Fibroblast of lung (primary cell): Measurements from ENCODE around the gene DMGDH. TPM values are rescaled to one million over a fixed set of nuclear protein-coding genes. Genes with fewer than 3 reads are reported as not detected.

Experiments
- DNase-seq, 2 donors: peaks; one replicate each; pipeline versions ENCODE4 v3.0.0 to v3.0.0-alpha.2; 2010; ENCODE audit warnings: low read depth in 2 of 2
- H2AFZ ChIP-seq: 2 replicates; pipeline ENCODE4 v1.5.1; 2012; ENCODE audit warnings: low read length, control low read depth, inconsistent platforms
- H3K27ac ChIP-seq: 2 replicates; pipeline ENCODE4 v1.5.1; 2011; ENCODE audit warnings: low read length, control low read depth; ENCODE audit not compliant: insufficient read depth
- H3K27me3 ChIP-seq: 2 replicates; pipeline ENCODE4 v1.5.1; 2011; ENCODE audit warnings: mild to moderate bottlenecking, low read length; ENCODE audit not compliant: control insufficient read depth, insufficient read depth
- H3K36me3 ChIP-seq: 2 replicates; pipeline ENCODE4 v1.5.1; 2011; ENCODE audit warnings: low read length; ENCODE audit not compliant: control insufficient read depth, insufficient read depth
- H3K4me1 ChIP-seq: 2 replicates; pipeline ENCODE4 v1.5.1; 2011; ENCODE audit warnings: low read length; ENCODE audit not compliant: control insufficient read depth, insufficient read depth; ENCODE audit errors: extremely low read depth
- H3K4me2 ChIP-seq: 2 replicates; pipeline ENCODE4 v1.5.1; 2011; ENCODE audit warnings: low read length, control low read depth; ENCODE audit not compliant: insufficient read depth; ENCODE audit errors: extremely low read depth
- H3K4me3 ChIP-seq, 4 experiments: fragments of 200-600 bp in 1 of 4; sonication (generic) in 1 of 4; replicated peaks in 1 of 4; 2 replicates each; pipeline ENCODE4 v1.5.1; 2011 to 2016; ENCODE audit warnings: low read length in 4 of 4, low read depth in 3 of 4, mild to moderate bottlenecking in 3 of 4, control low read depth in 2 of 4, inconsistent platforms in 1 of 4, mixed read lengths in 1 of 4; ENCODE audit not compliant: insufficient read depth in 1 of 4; ENCODE audit errors: control extremely low read depth in 1 of 4
- H3K79me2 ChIP-seq: 2 replicates; pipeline ENCODE4 v1.5.1; 2012; ENCODE audit warnings: mild to moderate bottlenecking, low read length, inconsistent platforms; ENCODE audit not compliant: control insufficient read depth, insufficient read depth
- H3K9ac ChIP-seq: 2 replicates; pipeline ENCODE4 v1.5.1; 2011; ENCODE audit warnings: mild to moderate bottlenecking, low read length, control low read depth; ENCODE audit not compliant: insufficient read depth
- H3K9me3 ChIP-seq: 2 replicates; pipeline ENCODE4 v1.5.1; 2012; ENCODE audit warnings: low read depth, low read length; ENCODE audit not compliant: control insufficient read depth, insufficient read depth
- H4K20me1 ChIP-seq: 2 replicates; pipeline ENCODE4 v1.5.1; 2011; ENCODE audit warnings: low read length; ENCODE audit not compliant: control insufficient read depth, insufficient read depth; ENCODE audit errors: extremely low read depth
- EZH2 ChIP-seq: IDR thresholded peaks from 2 replicates; pipeline ENCODE4 v1.5.1; 2012; ENCODE audit warnings: low read length, control low read depth, mild to moderate bottlenecking; ENCODE audit errors: missing control alignments
- polyA plus RNA-seq, 2 donors: library from polyadenylated mRNA; depleted of rRNA in 1 of 2; stranded (reverse) in 1 of 2; unstranded in 1 of 2; fragments of >200 nt; gene quantifications; 2 replicates each; pipeline ENCODE4 v1.2.1, GENCODE V29; 2011 to 2012; ENCODE audit warnings: missing spikeins in 1 of 2
- total RNA-seq: library from RNA; depleted of rRNA; stranded (reverse); fragments of >200 nt; gene quantifications from 2 replicates; pipeline ENCODE4 v1.2.1, GENCODE V29; 2014
- TF ChIP-seq, protein P1 (sequence below), 2 donors: IDR thresholded peaks in 1 of 2; conservative IDR thresholded peaks in 1 of 2; 1 replicate in 1 of 2; 2 replicates in 1 of 2; pipeline ENCODE4 v1.5.1; 2011 to 2012; ENCODE audit warnings: low read length in 2 of 2, control low read depth in 1 of 2, inconsistent platforms in 1 of 2, low read depth in 1 of 2, mild to moderate bottlenecking in 1 of 2

DMGDH gene
- total and polyA plus RNA-seq, 2 donors (not counting 1 experiment from before 2014, with no cell fraction given) = 0.89 to 7.9 TPM

GRCh38 chr5:79011869-79012268 lies 57.6 kb downstream of the DMGDH start:
- no peak overlapping the region for H3K9ac ChIP-seq
- H2AFZ ChIP-seq = no peak overlapping the region
- no peaks in the 10 kb centered on the region for H3K27me3 ChIP-seq
- no peak for DNase-seq
- no peaks in the 10 kb centered on the region for H3K9me3 ChIP-seq
- H3K4me3 ChIP-seq = no peak overlapping the region
- TF ChIP-seq EZH2 = no peak
- TF ChIP-seq, protein P1, sequence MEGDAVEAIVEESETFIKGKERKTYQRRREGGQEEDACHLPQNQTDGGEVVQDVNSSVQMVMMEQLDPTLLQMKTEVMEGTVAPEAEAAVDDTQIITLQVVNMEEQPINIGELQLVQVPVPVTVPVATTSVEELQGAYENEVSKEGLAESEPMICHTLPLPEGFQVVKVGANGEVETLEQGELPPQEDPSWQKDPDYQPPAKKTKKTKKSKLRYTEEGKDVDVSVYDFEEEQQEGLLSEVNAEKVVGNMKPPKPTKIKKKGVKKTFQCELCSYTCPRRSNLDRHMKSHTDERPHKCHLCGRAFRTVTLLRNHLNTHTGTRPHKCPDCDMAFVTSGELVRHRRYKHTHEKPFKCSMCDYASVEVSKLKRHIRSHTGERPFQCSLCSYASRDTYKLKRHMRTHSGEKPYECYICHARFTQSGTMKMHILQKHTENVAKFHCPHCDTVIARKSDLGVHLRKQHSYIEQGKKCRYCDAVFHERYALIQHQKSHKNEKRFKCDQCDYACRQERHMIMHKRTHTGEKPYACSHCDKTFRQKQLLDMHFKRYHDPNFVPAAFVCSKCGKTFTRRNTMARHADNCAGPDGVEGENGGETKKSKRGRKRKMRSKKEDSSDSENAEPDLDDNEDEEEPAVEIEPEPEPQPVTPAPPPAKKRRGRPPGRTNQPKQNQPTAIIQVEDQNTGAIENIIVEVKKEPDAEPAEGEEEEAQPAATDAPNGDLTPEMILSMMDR (conservative IDR thresholded peaks at IDR 0.05 in 1 of 2, IDR thresholded peaks at IDR 0.05 in 1 of 2; ENCODE audit: low read depth in 1 of 2, low read length in 2 of 2) = no peak
- no peaks in the 10 kb centered on the region for H3K79me2 ChIP-seq
- no peaks in the 10 kb centered on the region for H3K36me3 ChIP-seq
- H3K4me2 ChIP-seq = no peak overlapping the region
- H4K20me1 ChIP-seq = no peaks in the 10 kb centered on the region
- H3K27ac ChIP-seq = no peak overlapping the region
- no peaks in the 10 kb centered on the region for H3K4me1 ChIP-seq

GRCh38 chr5:79011219-79011836 lies 58.1 kb downstream of the DMGDH start:
- no peaks in the 10 kb centered on the region for H3K4me1 ChIP-seq
- H3K9ac ChIP-seq = no peak overlapping the region
- TF ChIP-seq, protein P1 (conservative IDR thresholded peaks at IDR 0.05 in 1 of 2, IDR thresholded peaks at IDR 0.05 in 1 of 2; ENCODE audit: low read depth in 1 of 2, low read length in 2 of 2) = peak in 1 of 2 donors; percentile 5
- no peak for TF ChIP-seq EZH2
- no peak overlapping the region for H3K4me3 ChIP-seq
- no peak overlapping the region for H3K4me2 ChIP-seq
- no peak overlapping the region for H2AFZ ChIP-seq
- peak; percentile 70 to 90 for DNase-seq
- H3K27ac ChIP-seq = no peak overlapping the region
- no peaks in the 10 kb centered on the region for H4K20me1 ChIP-seq
- no peaks in the 10 kb centered on the region for H3K27me3 ChIP-seq
- no peaks in the 10 kb centered on the region for H3K9me3 ChIP-seq
- no peaks in the 10 kb centered on the region for H3K36me3 ChIP-seq
- no peaks in the 10 kb centered on the region for H3K79me2 ChIP-seq

DNA sequence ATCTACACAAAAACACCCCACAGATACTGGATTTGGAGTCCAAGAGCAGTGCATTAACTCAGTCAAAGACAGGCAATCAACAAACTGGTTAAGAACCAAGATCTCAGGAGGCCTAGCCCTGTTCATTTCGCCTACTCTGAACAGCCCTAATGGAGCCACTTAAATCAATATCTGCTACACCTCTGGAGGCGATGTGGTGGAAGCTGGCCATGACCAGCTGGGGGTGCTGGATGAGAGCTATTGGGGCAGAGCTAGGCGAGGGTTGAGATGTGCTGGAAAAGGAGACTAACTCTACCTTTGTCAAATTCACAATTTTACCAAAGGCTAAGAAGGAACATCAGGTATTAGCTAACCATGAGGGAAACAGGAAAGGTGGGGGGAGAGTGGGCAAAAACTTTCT lies 61.1 kb downstream of the DMGDH start:
- H3K9me3 ChIP-seq = no peaks in the 10 kb centered on the region

More for the DNA sequence above, 61.1 kb downstream of the DMGDH start:
- H3K4me1 ChIP-seq = no peaks in the 10 kb centered on the region
- H2AFZ ChIP-seq = no peak overlapping the region
- H4K20me1 ChIP-seq = no peaks in the 10 kb centered on the region
- TF ChIP-seq, protein P1 (conservative IDR thresholded peaks at IDR 0.05 in 1 of 2, IDR thresholded peaks at IDR 0.05 in 1 of 2; ENCODE audit: low read depth in 1 of 2, low read length in 2 of 2) = no peak
- TF ChIP-seq EZH2 = no peak
- no peak overlapping the region for H3K4me3 ChIP-seq
- no peaks in the 10 kb centered on the region for H3K36me3 ChIP-seq
- no peak overlapping the region for H3K9ac ChIP-seq
- no peak overlapping the region for H3K4me2 ChIP-seq
- H3K27me3 ChIP-seq = no peaks in the 10 kb centered on the region
- no peak overlapping the region for H3K27ac ChIP-seq
- H3K79me2 ChIP-seq = no peaks in the 10 kb centered on the region
- no peak for DNase-seq
